Testis (tissue), 2 donors: ENCODE data around the gene CCDC137.

Source experiments
- CTCF ChIP-seq, 3 experiments: fragments of 450-650 bp in 2 of 3; fragments of 200-600 bp in 1 of 3; sonication (generic) in 1 of 3; IDR thresholded peaks; one replicate each; pipeline ENCODE4 v1.5.1; 2016 to 2019; ENCODE audit warnings: antibody characterized with exemption in 3 of 3, mild to moderate bottlenecking in 2 of 3, moderate library complexity in 1 of 3
- POLR2A ChIP-seq: fragments of 450-650 bp; IDR thresholded peaks from one replicate; pipeline ENCODE4 v1.6.1; 2017; ENCODE audit warnings: antibody characterized with exemption, mild to moderate bottlenecking, moderate library complexity

GRCh38 chr17:81716674-81716996, 50.1 kb downstream of the CCDC137 start:
- no peak for TF ChIP-seq POLR2A
- no peak for TF ChIP-seq CTCF (IDR thresholded peaks at IDR 0.05)
